Activated B cell treated with CpG ODN at 0.5 μM for 24 hours (primary cell): ENCODE measurements around the gene IL1RAPL1. TPM values are rescaled to one million over a fixed set of nuclear protein-coding genes. Genes with fewer than 3 reads are reported as not detected.

Experiments
- ATAC-seq: fragments of 200-7000 bp; cut with Tn5 transposase; one replicate; pipeline ENCODE4 v1.10.0; 2021; ENCODE audit warnings: low read depth, mild to moderate bottlenecking, moderate library complexity
- CTCF ChIA-PET: fragments of 350-600 bp; sonication (Branson Sonifier 250); formaldehyde crosslinking; loops from one replicate; lab custom pipeline; 2021; ENCODE audit warnings: antibody characterized with exemption; lab: Charles Lee
- POLR2A ChIA-PET: fragments of 350-600 bp; sonication (Branson Sonifier 250); formaldehyde crosslinking; loops from one replicate; lab custom pipeline; 2021; ENCODE audit warnings: antibody characterized with exemption; lab: Charles Lee
- DNase-seq: peaks from one replicate; pipeline ENCODE4 v3.0.0; 2022
- H3K27ac Mint-ChIP-seq: one replicate; pipeline ENCODE4 v1.8.0; 2020; ENCODE audit warnings: mixed read lengths
- H3K27me3 Mint-ChIP-seq: one replicate; pipeline ENCODE4 v1.8.0; 2021; ENCODE audit warnings: mixed read lengths
- H3K36me3 Mint-ChIP-seq: one replicate; pipeline ENCODE4 v1.8.0; 2021; ENCODE audit warnings: low read depth, mixed read lengths
- H3K4me1 Mint-ChIP-seq: one replicate; pipeline ENCODE4 v1.8.0; 2021; ENCODE audit warnings: mixed read lengths
- H3K4me3 Mint-ChIP-seq: one replicate; pipeline ENCODE4 v1.8.0; 2020; ENCODE audit warnings: mild to moderate bottlenecking, mixed read lengths
- H3K9me3 Mint-ChIP-seq: one replicate; pipeline ENCODE4 v1.8.0; 2020; ENCODE audit warnings: mixed read lengths
- intact Hi-C: fragments of 100-400 bp; cut with micrococcal nuclease; formaldehyde crosslinking; loops from one replicate; pipeline ENCODE4 v1.15.1; 2024
- total RNA-seq: library from RNA; stranded (reverse); gene quantifications from 2 replicates; pipeline ENCODE4 v1.2.3, GENCODE V29; 2022
- TF ChIP-seq, protein P1 (sequence below): fragments of 200-600 bp; IDR thresholded peaks from one replicate; pipeline ENCODE4 v1.8.0; 2022; ENCODE audit warnings: antibody characterized with exemption, mild to moderate bottlenecking

IL1RAPL1 gene
- total RNA-seq, 1 donor from 2014 or later = not detected

DNA sequence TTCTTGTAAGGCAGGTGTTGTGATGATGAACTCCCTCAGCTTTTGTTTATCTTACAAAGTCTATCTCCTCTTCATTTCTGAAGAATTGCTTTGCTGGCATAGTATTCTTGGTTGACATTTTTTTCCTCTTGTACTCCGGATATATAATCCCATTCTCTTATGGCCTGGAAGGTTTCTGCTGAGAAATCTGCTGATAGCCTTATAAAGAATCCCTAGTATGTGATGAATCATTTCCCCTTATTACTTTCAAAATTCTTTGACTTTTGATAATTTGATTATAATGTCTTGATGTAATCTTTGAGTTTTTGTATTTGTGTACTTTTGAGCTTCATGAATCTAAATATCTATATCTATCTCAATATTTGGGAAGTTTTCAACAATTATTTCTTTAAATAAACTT lies 972.8 kb downstream of the IL1RAPL1 start:
- TF ChIP-seq, protein P1, sequence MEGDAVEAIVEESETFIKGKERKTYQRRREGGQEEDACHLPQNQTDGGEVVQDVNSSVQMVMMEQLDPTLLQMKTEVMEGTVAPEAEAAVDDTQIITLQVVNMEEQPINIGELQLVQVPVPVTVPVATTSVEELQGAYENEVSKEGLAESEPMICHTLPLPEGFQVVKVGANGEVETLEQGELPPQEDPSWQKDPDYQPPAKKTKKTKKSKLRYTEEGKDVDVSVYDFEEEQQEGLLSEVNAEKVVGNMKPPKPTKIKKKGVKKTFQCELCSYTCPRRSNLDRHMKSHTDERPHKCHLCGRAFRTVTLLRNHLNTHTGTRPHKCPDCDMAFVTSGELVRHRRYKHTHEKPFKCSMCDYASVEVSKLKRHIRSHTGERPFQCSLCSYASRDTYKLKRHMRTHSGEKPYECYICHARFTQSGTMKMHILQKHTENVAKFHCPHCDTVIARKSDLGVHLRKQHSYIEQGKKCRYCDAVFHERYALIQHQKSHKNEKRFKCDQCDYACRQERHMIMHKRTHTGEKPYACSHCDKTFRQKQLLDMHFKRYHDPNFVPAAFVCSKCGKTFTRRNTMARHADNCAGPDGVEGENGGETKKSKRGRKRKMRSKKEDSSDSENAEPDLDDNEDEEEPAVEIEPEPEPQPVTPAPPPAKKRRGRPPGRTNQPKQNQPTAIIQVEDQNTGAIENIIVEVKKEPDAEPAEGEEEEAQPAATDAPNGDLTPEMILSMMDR = no peak
- Mint-ChIP-seq H3K36me3 (no peaks in the 10 kb centered on the region), H3K4me3 (no peak overlapping the region), H3K4me1 (no peaks in the 10 kb centered on the region), H3K27me3 (no peaks in the 10 kb centered on the region), H3K27ac (no peak overlapping the region), H3K9me3 (no peaks in the 10 kb centered on the region)
- ATAC-seq = no peak
- intact Hi-C loops = no loop called here
- CTCF ChIA-PET = no interaction called here
- POLR2A ChIA-PET = no interaction called here
- no peak for DNase-seq

GRCh38 chrX:29561417-29561816 lies 974.2 kb downstream of the IL1RAPL1 start:
- no peaks in the 10 kb centered on the region for H3K4me1 Mint-ChIP-seq
- H3K4me3 Mint-ChIP-seq = no peak overlapping the region
- intact Hi-C loops = no loop called here
- H3K9me3 Mint-ChIP-seq = no peaks in the 10 kb centered on the region
- POLR2A ChIA-PET = interaction anchor here (0.6 kb wide), 1 partner anchor 114 kb away, joined by 4 read pairs; no protein-coding TSS in a partner anchor
- ATAC-seq = no peak
- H3K36me3 Mint-ChIP-seq = no peaks in the 10 kb centered on the region
- TF ChIP-seq, protein P1 = no peak
- no peak for DNase-seq
- no peak overlapping the region for H3K27ac Mint-ChIP-seq
- no peaks in the 10 kb centered on the region for H3K27me3 Mint-ChIP-seq
- CTCF ChIA-PET = no interaction called here

- TF ChIP-seq, protein P1 = no peak
- H3K4me1 Mint-ChIP-seq = no peaks in the 10 kb centered on the region
- no peak for DNase-seq
- no peaks in the 10 kb centered on the region for H3K9me3 Mint-ChIP-seq
- no peak overlapping the region for H3K27ac Mint-ChIP-seq
- ChIA-PET POLR2A (no interaction called here), CTCF (no interaction called here)
- H3K4me3 Mint-ChIP-seq = no peak overlapping the region
- H3K27me3 Mint-ChIP-seq = no peaks in the 10 kb centered on the region
- H3K36me3 Mint-ChIP-seq = no peaks in the 10 kb centered on the region
- ATAC-seq = no peak
- intact Hi-C loops = no loop called here
Observed at GRCh38 chrX:29580560-29580959, 993.3 kb downstream of the IL1RAPL1 start.

- ChIA-PET CTCF (no interaction called here), POLR2A (no interaction called here)
- no peak overlapping the region for H3K27ac Mint-ChIP-seq
- H3K4me1 Mint-ChIP-seq = no peaks in the 10 kb centered on the region
- no peak overlapping the region for H3K4me3 Mint-ChIP-seq
- no peak for DNase-seq
- no peaks in the 10 kb centered on the region for H3K9me3 Mint-ChIP-seq
- intact Hi-C loops = no loop called here
- H3K36me3 Mint-ChIP-seq = no peaks in the 10 kb centered on the region
- H3K27me3 Mint-ChIP-seq = no peaks in the 10 kb centered on the region
- ATAC-seq = no peak
- TF ChIP-seq, protein P1 = no peak
Observed at GRCh38 chrX:29581223-29581622, 994.0 kb downstream of the IL1RAPL1 start.

DNA sequence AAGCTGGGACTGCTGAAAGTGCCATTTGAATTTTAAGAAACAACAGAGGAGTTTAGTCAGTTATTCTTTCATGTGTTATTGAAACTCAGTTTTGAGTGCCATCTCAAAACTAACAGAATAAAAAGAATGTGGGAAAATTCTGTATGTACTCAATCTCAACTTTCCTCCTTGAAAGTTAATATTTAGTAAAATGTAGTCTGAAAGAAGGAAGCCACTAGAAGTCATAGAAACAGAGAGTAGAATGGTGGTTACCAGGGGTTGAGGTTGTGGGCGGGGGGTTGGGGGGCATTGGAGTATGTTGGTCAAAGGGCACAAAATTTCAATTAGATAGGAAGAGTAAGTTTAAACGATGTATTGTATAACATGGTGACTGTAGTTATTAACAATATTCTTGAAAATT lies 999.9 kb downstream of the IL1RAPL1 start:
- Mint-ChIP-seq H3K36me3 (no peaks in the 10 kb centered on the region), H3K4me1 (no peaks in the 10 kb centered on the region), H3K4me3 (no peak overlapping the region), H3K9me3 (no peaks in the 10 kb centered on the region), H3K27me3 (no peaks in the 10 kb centered on the region), H3K27ac (no peak overlapping the region)
- no peak for DNase-seq
- CTCF ChIA-PET = no interaction called here
- TF ChIP-seq, protein P1 = no peak
- ATAC-seq = no peak
- intact Hi-C loops = no loop called here
- POLR2A ChIA-PET = no interaction called here
